Measurements from ENCODE around the gene IFT122. TPM values are rescaled to one million over a fixed set of nuclear protein-coding genes. Genes with fewer than 3 reads are reported as not detected.

Gene IFT122
- 21.4 and 48.7 TPM in 2 replicates for total RNA-seq

GRCh38 chr3:129439817-129440617 lies at the start of gene IFT122, which contains the start of gene MBD4:
Gene IFT122, plus strand, starts transcription at chr3:129440224. Its CDS starts 107 bp downstream, at chr3:129440331.
Gene MBD4, minus strand, starts transcription at chr3:129439948. Its CDS starts 115 bp downstream, at chr3:129439833.

GRCh38 chr3:129428376-129429079 lies 11.5 kb upstream of the IFT122 start, which contains the start of gene EFCAB12:
Gene EFCAB12, minus strand, starts transcription at chr3:129428636. Its CDS starts 148 bp downstream, at chr3:129428488.

GRCh38 chr3:129528589-129529100 lies 88.6 kb downstream of the IFT122 start, which contains the start of gene RHO:
Gene RHO, plus strand, starts transcription at chr3:129528639. Its CDS starts 95 bp downstream, at chr3:129528734.

GRCh38 chr3:129543156-129543790 lies 103.2 kb downstream of the IFT122 start, which contains the start of gene H1-8:
Gene H1-8, plus strand, starts transcription at chr3:129543175. Its CDS starts 44 bp downstream, at chr3:129543219.

Small RNAs within 50 kb of the gene (small RNA-seq; reads per million reads assigned to genes)
- gene SNORA7B, result 0.49 reads per million, percentile 26 among the genes with 10 or more reads in this experiment

Other genes with a start within 250 kb of the IFT122 start
- gene COPG1, start 190.6 kb upstream of the IFT122 start, total RNA-seq, result 340 and 452 TPM in 2 replicates
- gene HMCES, start 161.4 kb upstream of the IFT122 start, total RNA-seq, result 19.6 and 27.1 TPM in 2 replicates
- under 0.01 TPM in 1 of 2 replicates, not detected in the other for gene EFCAB12, start 11.6 kb upstream of the IFT122 start, total RNA-seq
- gene MBD4, start 276 bp upstream of the IFT122 start, total RNA-seq, result 16.8 and 22.4 TPM in 2 replicates
- not detected in 2 replicates for gene RHO, start 88.4 kb downstream of the IFT122 start, total RNA-seq
- not detected in 2 replicates for gene H1-8, start 103.0 kb downstream of the IFT122 start, total RNA-seq
- 51.8 and 95.2 TPM in 2 replicates for gene PLXND1, start 166.5 kb downstream of the IFT122 start, total RNA-seq